Activated naive CD4-positive, alpha-beta T cell treated with anti-CD3 and anti-CD28 coated beads, Interleukin-2, amount 50 U/mL, for 16 hours (primary cell): ENCODE measurements around the gene IL20.
"Not testable (repeated sequence)": the region's sequence is repeated elsewhere in the genome, so short reads cannot be mapped to it uniquely, and the experiment has no call there.

Experiments
- DNase-seq: peaks from one replicate; pipeline ENCODE4 v3.0.0-alpha.2; 2020

The IL20 gene

GRCh38 chr1:206843626-206844025 is 21.8 kb upstream of the IL20 start:
- DNase-seq, result no peak

GRCh38 chr1:206846487-206846886 is 18.9 kb upstream of the IL20 start:
- DNase-seq, result no peak

- DNase-seq, result no peak
These were observed 18.0 kb upstream of the IL20 start for GRCh38 chr1:206847337-206847834.

GRCh38 chr1:206847946-206848345 is 17.5 kb upstream of the IL20 start:
- DNase-seq, result no peak

GRCh38 chr1:206850401-206850800 is 15.0 kb upstream of the IL20 start:
- no peak for DNase-seq

- DNase-seq, result no peak
These were observed 13.9 kb upstream of the IL20 start for GRCh38 chr1:206851341-206852010.

DNA sequence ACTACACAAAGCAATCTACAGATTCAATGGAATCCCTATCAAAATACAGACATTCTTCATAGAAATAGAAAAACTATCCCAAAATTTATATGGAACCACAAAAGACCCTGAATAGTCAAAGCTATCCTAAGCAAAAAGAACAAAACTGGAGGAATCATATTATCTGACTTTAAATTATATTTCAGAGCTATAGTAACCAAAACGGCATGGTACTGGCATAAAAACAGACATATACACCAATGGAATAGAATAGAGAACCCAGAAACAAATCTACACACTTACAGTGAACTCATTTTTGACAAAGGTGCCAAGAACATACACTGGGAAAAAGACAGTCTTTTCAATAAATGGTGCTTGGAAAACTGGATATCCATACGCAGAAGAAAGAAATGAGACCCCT is 12.8 kb upstream of the IL20 start:
- not testable (repeated sequence) for DNase-seq

DNA sequence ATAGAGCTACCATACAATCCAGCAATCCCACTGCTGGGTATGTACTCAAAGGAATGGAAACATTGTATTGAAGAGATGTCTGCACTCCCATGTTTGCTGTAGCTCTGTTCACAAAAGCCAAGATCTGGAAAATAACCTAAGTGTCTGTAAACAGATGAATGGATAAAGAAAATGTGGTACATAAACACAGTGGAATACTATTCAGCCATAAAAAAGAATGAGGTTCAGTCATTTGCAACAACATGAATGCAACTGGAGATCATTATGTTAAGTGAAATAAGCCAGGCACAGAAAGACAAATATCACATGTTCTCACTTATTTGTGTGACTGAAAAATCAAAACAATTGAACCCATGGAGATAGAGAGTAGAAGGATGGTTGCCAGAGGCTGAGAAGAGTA is 11.7 kb upstream of the IL20 start:
- not testable (repeated sequence) for DNase-seq

DNA sequence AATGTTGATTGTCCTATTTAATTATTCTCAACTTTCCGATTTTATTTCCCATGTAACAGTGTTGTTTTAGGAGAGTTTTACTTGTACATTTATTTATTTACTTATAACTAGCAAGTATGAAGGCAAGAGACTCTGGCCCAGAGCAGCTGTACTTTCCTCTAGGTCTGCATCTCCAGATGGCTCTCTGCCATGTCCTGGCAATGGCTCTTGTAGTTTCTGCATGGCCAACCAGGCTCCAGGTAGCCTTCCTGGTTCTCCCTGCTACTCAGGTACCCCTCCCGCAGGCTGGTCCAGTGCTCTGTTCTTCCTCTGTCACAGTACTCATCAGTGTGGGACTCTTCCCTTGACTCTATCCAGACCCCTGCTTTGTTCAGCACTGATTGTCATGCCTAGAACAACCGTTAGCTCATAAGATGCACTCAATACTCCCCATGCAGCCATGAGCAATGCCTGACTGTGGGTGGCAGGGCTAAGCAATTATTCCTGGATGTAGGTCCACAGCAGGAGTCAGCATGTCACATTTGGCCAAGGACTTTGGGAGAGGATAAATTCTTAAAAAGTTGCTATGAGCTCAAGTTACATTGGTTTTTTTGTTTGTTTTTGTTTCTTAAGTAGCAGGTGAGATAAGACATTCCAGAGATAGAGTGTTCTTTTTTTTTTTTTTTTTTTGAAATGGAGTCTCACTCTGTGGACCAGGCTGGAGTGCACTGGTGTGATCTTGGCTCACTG is 10.9 kb upstream of the IL20 start:
- no peak for DNase-seq

GRCh38 chr1:206855859-206856258 is 9.6 kb upstream of the IL20 start:
- no peak for DNase-seq

GRCh38 chr1:206856674-206857464 is 8.6 kb upstream of the IL20 start:
- peak; percentile 22 for DNase-seq

- no peak for DNase-seq
These were observed 6.3 kb upstream of the IL20 start for GRCh38 chr1:206859082-206859521.

- no peak for DNase-seq
These were observed 5.3 kb upstream of the IL20 start for GRCh38 chr1:206860165-206860564.

DNA sequence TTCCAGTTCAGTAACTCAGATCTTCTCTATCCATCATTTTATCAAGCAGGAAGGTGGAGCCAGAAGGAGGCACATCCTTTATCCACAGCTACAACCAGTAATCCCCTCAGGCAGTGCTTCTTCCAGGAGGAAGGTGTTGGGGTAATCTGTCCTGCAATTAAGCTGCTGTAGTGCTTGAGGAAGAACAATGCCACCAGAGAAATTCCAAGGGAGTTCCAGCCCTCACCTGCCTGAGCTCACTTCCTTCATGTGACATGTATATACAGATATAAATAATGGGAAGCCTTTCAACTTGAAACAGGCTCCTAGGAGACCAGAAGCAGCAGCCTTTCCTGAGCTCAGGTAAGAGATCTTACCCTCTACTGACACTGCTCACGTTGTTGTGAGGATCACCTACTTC is 2.2 kb upstream of the IL20 start:
- DNase-seq, result no peak

DNA sequence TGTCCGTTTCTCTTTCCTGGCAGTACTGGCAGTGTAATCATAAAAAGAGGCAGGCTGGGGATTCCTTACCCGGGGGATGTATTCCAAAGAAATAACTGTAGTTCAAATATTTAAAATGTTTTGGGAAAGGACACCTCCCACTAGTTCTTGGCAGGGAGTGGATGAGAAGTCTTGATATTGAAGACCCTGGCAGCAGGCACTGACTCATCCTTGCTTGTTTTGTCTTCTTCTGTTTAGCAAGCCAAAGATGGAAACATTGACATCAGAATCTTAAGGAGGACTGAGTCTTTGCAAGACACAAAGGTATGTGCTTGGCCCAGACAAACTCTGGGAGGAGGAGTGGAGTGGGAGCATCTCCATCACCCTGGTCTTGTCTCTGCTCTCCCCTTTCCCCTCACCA is 639 bp downstream of the IL20 start:
- DNase-seq, result no peak

DNA sequence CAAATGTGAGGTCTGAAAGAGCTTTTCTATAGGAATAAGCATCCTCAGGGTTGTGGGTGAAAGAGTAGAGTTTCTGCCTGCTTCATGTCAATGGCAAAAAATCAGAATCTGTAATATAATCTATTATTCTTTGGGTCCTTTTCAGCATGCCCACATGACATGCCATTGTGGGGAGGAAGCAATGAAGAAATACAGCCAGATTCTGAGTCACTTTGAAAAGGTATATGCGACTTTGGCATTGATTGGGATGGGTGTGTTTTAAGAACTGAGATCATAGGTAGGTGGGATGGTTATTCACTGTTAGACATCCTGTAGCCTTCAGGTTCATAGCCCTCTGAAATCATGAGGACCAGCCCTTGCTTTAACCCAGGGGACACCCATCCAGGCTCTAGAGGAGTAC is 1.8 kb downstream of the IL20 start:
- DNase-seq, result no peak

DNA sequence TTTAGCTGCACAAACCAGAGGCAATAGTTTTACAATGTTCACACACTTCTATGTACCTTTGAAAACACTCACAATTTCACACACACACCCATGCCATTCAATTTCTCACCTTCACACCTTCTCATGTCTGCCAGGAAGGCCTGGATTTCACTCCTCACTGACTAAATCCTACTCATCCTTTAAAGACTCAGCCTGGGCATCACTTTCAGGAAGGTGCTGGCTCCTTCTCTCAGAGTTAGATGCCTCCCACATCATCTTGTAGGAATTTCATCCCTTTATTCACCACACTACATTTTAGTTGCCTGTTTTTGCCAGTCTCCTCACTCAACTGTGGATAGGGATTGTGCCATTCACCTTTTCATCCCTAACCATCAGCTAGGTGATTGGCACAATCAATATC is 2.3 kb downstream of the IL20 start:
- no peak for DNase-seq

GRCh38 chr1:206868264-206868663 is 2.8 kb downstream of the IL20 start:
- DNase-seq, result no peak

- no peak for DNase-seq
These were observed 6.7 kb downstream of the IL20 start for GRCh38 chr1:206872139-206872538.

GRCh38 chr1:206873603-206874188 is 8.3 kb downstream of the IL20 start:
- DNase-seq, result no peak

- no peak for DNase-seq
These were observed 10.4 kb downstream of the IL20 start for GRCh38 chr1:206875752-206876377.

- DNase-seq, result no peak
These were observed 13.0 kb downstream of the IL20 start for GRCh38 chr1:206878456-206878855.

DNA sequence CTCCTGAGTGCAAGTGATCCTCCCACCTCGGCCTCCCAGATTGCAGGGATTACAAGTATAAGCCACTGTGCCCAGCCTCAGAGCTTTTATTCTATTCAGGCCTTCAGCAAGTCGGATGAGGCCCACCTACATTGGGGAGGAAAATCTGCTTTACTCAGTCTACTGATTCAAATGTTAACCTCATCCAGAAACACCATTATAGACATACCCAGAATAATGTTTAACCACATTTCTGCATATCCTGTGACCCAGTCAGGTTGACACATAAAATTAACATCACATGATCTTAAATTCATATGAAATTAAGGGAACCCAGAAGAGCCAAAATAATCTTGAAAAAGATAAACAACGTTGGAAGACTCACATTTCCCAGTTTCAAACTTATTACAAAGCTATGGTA is 14.9 kb downstream of the IL20 start:
- no peak for DNase-seq
